Lower leg skin (tissue), 4 donors: ENCODE measurements around the gene POTEJ. TPM values are rescaled to one million over a fixed set of nuclear protein-coding genes. Genes with fewer than 3 reads are reported as not detected.
"Not testable (repeated sequence)": the region's sequence is repeated elsewhere in the genome, so short reads cannot be mapped to it uniquely, and the experiment has no call there.

ENCODE experiments used
- DNase-seq, 2 donors: peaks; one replicate each; pipeline ENCODE4 v3.0.0-alpha.2; 2019; ENCODE audit warnings: low spot score in 2 of 2
- H3K4me3 ChIP-seq: fragments of 200-600 bp; sonication (generic); 2 replicates; pipeline ENCODE4 v1.5.1; 2017; ENCODE audit warnings: mild to moderate bottlenecking, low read depth; ENCODE audit not compliant: poor library complexity, severe bottlenecking
- WGBS, 2 donors: methylation state at CpG; one replicate each; pipeline ENCODE4 v1.1.5; 2018; 5-methylcytosine and 5-hydroxymethylcytosine counted together
- intact Hi-C: fragments of 100-400 bp; cut with DNase I; formaldehyde crosslinking; loops from one replicate; pipeline ENCODE4 v1.15.0; 2023; ENCODE audit warnings: low total_unique reads
- total RNA-seq, 4 donors: library from RNA; depleted of rRNA; stranded (reverse); fragments of >200 nt; gene quantifications; one replicate each; pipeline ENCODE4 v1.1.0, GENCODE V29; 2016

POTEJ gene
- total RNA-seq, 4 donors from 2014 or later: not detected

DNA sequence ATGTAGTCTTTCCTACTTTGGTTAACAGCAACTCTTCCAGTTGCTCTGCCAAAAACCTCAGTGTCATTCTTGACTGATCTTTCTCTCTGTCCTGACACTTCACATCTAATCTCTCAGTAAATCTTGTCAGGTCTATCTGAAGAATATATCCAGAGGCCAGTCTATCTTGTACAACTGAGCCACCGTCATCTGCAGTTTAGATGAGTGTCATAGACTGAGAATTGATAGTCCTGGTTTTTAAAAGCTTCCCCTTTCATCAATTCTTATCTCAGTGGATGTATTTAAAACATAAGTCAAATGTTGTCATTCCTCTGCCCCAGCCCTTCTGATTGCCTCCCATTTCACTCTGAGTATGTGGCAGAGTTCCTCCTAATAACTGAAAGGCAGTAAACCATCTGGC, 38.0 kb downstream of the POTEJ start:
- H3K4me3 ChIP-seq, intact Hi-C loops, DNase-seq: not testable (repeated sequence)
- WGBS, 2 donors: 0 to 16% methylated on average over 1 of the region's 1 CpG

DNA sequence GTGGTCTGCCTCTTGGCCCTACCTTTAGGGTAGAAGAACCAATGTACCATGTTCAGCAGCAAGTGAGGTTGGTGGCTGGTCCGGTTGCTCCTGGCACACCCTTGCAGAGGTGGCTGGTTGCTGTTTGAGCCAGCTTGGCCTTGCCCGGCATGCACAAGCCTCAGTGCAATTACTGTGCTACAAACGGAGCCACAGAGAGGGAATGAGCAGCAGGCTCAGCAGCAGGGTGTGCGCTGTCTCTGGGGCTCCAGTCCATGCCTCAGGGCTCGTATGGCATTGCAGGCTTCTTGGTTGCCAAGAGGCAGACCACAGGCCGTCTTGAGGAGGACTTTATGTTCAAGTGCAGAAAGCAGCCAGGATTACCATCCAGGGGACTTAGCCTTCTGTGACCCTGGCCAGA, 53.3 kb downstream of the POTEJ start:
- DNase-seq: peak in 1 of 2 donors; percentile 45

DNA sequence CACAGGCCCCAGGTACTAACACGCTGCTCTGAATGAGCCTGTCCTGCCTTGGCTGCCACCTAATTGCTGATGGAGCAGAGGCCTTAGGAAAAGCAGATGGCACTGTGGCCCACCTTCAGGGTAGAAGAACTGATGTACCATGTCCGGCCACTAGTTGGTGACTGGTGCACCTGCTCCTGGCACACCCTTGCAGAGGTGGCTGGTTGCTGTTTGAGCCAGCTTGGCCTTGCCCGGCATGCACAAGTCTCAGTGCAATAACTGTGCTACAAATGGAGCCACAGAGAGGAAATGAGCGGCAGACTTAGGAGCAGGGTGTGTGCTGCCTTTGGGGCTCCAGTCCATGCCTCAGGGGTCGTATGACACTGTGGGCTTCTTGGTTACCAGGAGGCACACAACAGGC, 54.4 kb downstream of the POTEJ start:
- H3K4me3 ChIP-seq, intact Hi-C loops: not testable (repeated sequence)
- DNase-seq: peak in 1 of 2 donors; percentile 64
- 68 to 86% methylated on average over 4 to 5 of the region's 5 CpGs for WGBS, 2 donors

More for the DNA sequence above, 53.3 kb downstream of the POTEJ start:
- intact Hi-C loops, H3K4me3 ChIP-seq: not testable (repeated sequence)
- WGBS, 2 donors: 93 to 100% methylated on average over 1 to 5 of the region's 6 CpGs

DNA sequence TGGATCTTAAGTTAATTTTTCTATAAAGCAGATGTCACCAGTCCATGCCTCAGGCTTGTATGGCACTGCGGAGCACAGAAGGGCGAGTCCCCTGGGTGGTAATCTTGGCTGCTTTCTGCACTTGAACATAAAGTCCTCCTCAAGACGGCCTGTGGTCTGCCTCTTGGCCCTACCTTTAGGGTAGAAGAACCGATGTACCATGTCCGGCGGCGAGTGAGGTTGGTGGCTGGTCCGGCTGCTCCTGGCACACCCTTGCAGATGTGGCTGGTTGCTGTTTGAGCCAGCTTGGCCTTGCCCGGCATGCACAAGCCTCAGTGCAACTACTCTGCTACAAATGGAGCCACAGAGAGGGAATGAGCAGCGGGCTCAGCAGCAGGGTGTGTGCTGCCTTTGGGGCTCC, 56.3 kb downstream of the POTEJ start:
- WGBS, 2 donors: 77% methylated on average over 9 of the region's 10 CpGs; no CpG with 5 or more reads in 1 of the 2 donors

DNA sequence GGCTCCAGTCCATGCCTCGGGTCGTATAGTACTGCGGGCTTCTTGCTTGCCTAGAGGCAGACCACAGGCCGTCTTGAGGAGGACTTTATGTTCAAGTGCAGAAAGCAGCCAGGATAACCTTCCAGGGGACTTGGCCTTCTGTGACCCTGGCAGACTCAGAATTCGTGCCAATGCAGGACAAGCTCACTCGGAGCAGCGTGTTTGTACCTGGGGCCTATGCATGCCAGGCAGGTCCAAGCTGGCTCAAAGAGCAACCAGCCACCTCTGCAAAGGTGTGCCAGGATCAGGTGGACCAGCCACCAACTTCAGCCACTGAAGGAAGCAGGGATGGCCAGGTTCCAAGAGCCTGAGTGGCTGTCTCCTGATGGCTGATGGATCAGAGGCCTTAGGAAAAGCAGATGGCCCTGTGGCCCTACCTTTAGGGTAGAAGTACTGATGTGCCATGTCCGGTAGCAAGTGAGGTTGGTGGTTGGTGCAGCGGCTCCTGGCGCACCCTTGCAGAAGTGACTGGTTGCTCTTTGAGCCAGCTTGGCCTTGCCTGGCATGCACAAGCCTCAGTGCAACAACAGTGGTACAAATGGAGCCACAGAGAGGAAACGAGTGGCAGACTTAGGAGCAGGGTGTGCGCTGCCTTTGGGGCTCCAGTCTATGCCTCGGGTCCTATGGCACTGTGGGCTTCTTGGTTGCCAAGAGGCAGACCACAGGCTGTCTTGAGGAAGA, 58.9 kb downstream of the POTEJ start:
- peak in 1 of 2 donors; percentile 56 for DNase-seq
- H3K4me3 ChIP-seq, intact Hi-C loops: not testable (repeated sequence)
- WGBS, 2 donors: 67 to 84% methylated on average over 3 to 9 of the region's 13 CpGs

More for the DNA sequence above, 56.3 kb downstream of the POTEJ start:
- DNase-seq: peak in 1 of 2 donors; percentile 73
- H3K4me3 ChIP-seq, intact Hi-C loops: not testable (repeated sequence)

DNA sequence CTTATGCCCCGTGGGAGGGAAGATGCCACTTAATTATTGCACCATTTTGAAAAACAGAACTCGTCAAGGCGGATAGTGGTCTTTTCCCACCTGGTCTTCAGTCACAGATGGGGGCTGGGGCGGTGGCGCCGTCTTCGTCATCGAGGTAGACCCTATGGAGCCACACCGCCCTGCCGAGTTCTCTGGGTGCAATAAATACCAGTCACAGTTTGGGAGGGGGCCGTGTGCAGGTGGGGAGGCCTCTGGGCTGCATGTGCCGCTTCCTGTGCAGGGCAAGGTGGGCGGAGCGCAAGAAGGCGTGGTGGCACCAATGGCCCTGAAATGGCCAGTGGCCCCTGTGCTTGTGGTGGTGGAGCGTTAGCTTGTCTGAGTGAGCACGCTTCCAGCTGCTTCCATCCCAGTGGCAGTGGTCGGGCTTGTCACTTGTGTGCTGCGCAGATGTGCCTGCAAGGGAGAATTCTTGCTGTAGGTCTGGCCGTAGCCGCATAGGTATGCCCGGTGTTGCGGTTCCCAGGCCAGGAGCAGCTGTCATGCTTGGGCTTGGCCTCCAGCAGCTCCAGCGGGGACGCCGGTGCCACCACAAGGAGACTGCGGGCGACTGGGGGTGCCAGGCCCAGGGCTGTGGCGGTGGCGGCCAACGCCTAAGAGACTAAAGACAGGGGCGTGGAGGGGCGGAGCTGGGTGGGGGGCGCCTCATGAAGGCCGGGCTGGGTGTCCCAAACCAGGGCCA, 81.0 kb downstream of the POTEJ start:
- 62 to 70% methylated on average over 10 to 14 of the region's 35 CpGs for WGBS, 2 donors
- intact Hi-C loops, DNase-seq, H3K4me3 ChIP-seq: not testable (repeated sequence)

DNA sequence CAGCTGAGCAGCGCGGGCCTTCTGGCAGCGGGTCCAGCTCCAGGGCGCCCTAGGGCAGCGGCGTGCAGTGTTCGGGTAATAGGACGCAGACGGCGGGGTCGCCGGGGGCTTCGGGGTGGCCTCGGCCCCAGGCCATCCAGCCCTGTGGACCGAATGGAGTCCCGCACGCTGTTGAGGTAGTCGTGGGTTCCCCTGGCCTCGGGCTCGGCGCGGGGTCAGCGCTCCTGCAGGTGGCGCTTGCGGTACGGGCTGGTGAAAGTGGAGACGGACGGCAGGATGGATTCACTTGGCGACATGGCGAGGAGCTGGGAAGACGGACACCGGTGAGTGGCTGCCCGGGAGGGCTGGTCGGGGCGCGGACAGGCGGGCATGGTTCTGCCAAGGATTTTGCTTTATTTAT, 82.2 kb downstream of the POTEJ start:
- WGBS, 2 donors: 1% methylated on average over 19 of the region's 37 CpGs; no CpG with 5 or more reads in 1 of the 2 donors
- DNase-seq, H3K4me3 ChIP-seq, intact Hi-C loops: not testable (repeated sequence)

DNA sequence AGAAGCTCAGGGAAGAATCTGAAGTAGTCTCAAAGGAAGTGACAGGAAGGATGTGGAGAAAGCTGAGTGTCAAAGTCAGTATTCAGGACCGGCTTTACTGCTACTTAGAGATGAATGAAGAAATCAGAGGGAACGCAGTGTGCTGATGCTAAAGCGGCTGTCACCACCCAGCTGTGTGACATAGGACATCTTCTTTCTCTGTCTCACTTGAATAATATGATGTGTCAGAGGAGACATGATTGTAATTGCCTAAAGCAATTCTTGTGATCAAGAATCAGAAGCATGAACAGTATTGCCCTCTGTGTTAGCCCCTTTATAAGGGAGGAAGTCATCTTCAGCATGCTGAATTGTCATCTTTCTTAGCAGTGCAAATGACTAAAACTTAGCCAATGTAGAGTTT, 92.0 kb downstream of the POTEJ start:
- intact Hi-C loops, DNase-seq, H3K4me3 ChIP-seq: not testable (repeated sequence)
- WGBS, 2 donors: 76 to 77% methylated on average over 3 of the region's 3 CpGs

Other genes starting within 250 kb of the POTEJ start
- not detected for gene POTEI, start 102.1 kb upstream of the POTEJ start, total RNA-seq
- not detected for gene CFC1B, start 90.2 kb upstream of the POTEJ start, total RNA-seq
- not detected for gene CFC1, start 11.9 kb upstream of the POTEJ start, total RNA-seq
- gene GPR148, start 117.6 kb downstream of the POTEJ start, total RNA-seq: not detected
- gene AMER3, start 144.1 kb downstream of the POTEJ start, total RNA-seq: not detected
- gene ARHGEF4, start 225.5 kb downstream of the POTEJ start, total RNA-seq: 100 to 1,000 TPM; 106 to 220 (median 120) TPM